ENCODE data around the gene SEMA6C.

DNA sequence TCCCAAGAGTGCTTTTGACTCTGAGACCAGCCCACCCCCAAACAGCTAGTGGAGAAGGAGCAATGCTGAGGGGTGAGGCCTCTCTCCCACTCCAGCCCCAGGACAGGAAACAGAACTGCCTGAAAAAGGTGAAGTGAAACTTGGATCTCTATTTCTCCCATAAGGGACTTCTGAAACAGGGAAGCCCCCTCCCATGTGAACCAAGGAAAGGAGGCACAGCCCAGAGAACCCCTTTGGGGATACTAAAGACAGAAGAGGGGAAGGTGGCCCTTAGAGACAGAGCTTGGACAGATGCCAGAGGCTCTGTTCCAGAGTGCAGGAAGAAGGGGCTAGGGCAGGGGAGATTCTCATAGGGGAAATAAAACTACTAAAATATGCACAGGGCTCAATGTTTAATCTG, 12.9 kb upstream of the SEMA6C start:
- TF ChIP-seq POLR2AphosphoS5 (IDR thresholded peaks at IDR 0.05; ENCODE audit: borderline replicate concordance, low read depth, low read length), result no peak
- TF ChIP-seq EZH2 (IDR thresholded peaks at IDR 0.05), result no peak
- no peak for TF ChIP-seq FOXP2 (optimal IDR thresholded peaks at IDR 0.05; ENCODE audit: control extremely low read depth, extremely low read length, insufficient read depth)
